Measurements from ENCODE around the gene ZNF773. TPM values are rescaled to one million over a fixed set of nuclear protein-coding genes. Genes with fewer than 3 reads are reported as not detected.

ZNF773 gene
- polyA plus RNA-seq, 1 donor = 6.8 TPM

Other genes starting within 250 kb of the ZNF773 start
- gene ZNF460, start 219.5 kb upstream of the ZNF773 start, polyA plus RNA-seq (ENCODE audit: insufficient read length) = 4.5 TPM
- 7.4 TPM for gene ZNF543, start 179.5 kb upstream of the ZNF773 start, polyA plus RNA-seq (ENCODE audit: insufficient read length)
- 9.5 TPM for gene ZNF304, start 148.7 kb upstream of the ZNF773 start, polyA plus RNA-seq (ENCODE audit: insufficient read length)
- gene TRAPPC2B, start 136.4 kb upstream of the ZNF773 start, polyA plus RNA-seq (ENCODE audit: insufficient read length) = 12.1 TPM
- gene ZNF547, start 136.4 kb upstream of the ZNF773 start, polyA plus RNA-seq (ENCODE audit: insufficient read length) = 2.6 TPM
- 15.6 TPM for gene ZNF548, start 110.1 kb upstream of the ZNF773 start, polyA plus RNA-seq (ENCODE audit: insufficient read length)
- 7.3 TPM for gene ZNF17, start 88.8 kb upstream of the ZNF773 start, polyA plus RNA-seq (ENCODE audit: insufficient read length)
- 6.6 TPM for gene ZNF749, start 64.6 kb upstream of the ZNF773 start, polyA plus RNA-seq (ENCODE audit: insufficient read length)
- gene VN1R1, start 42.8 kb upstream of the ZNF773 start, polyA plus RNA-seq (ENCODE audit: insufficient read length) = 2.2 TPM
- gene ZNF772, start 22.4 kb upstream of the ZNF773 start, polyA plus RNA-seq (ENCODE audit: insufficient read length) = 9.9 TPM
- 8.2 TPM for gene ZNF419, start 12.2 kb upstream of the ZNF773 start, polyA plus RNA-seq (ENCODE audit: insufficient read length)
- 7.2 TPM for gene ZNF549, start 27.4 kb downstream of the ZNF773 start, polyA plus RNA-seq (ENCODE audit: insufficient read length)
- 12.8 TPM for gene ZNF550, start 59.9 kb downstream of the ZNF773 start, polyA plus RNA-seq (ENCODE audit: insufficient read length)
- gene ZNF416, start 79.0 kb downstream of the ZNF773 start, polyA plus RNA-seq (ENCODE audit: insufficient read length) = 5.2 TPM
- gene ZIK1, start 84.2 kb downstream of the ZNF773 start, polyA plus RNA-seq (ENCODE audit: insufficient read length) = 4.6 TPM
- gene ZNF530, start 99.9 kb downstream of the ZNF773 start, polyA plus RNA-seq (ENCODE audit: insufficient read length) = 3.3 TPM
- 11.5 TPM for gene ZNF134, start 114.3 kb downstream of the ZNF773 start, polyA plus RNA-seq (ENCODE audit: insufficient read length)
- gene ZNF211, start 133.2 kb downstream of the ZNF773 start, polyA plus RNA-seq (ENCODE audit: insufficient read length) = 16.3 TPM
- gene ZSCAN4, start 169.0 kb downstream of the ZNF773 start, polyA plus RNA-seq (ENCODE audit: insufficient read length) = not detected
- 5.5 TPM for gene ZNF551, start 182.0 kb downstream of the ZNF773 start, polyA plus RNA-seq (ENCODE audit: insufficient read length)
- 8.3 TPM for gene ZNF154, start 209.3 kb downstream of the ZNF773 start, polyA plus RNA-seq (ENCODE audit: insufficient read length)
- gene ZNF671, start 227.7 kb downstream of the ZNF773 start, polyA plus RNA-seq (ENCODE audit: insufficient read length) = 6.7 TPM
- 13.7 TPM for gene ZNF776, start 246.9 kb downstream of the ZNF773 start, polyA plus RNA-seq (ENCODE audit: insufficient read length)